ENCODE data around the gene ABCC2.

ABCC2 gene

GRCh38 chr10:99770408-99771045 is 11.9 kb upstream of the ABCC2 start:
- DNase-seq (ENCODE audit: low read depth): no peak

- no peak for DNase-seq (ENCODE audit: low read depth)
Observed at GRCh38 chr10:99775850-99776249, 6.6 kb upstream of the ABCC2 start.

DNA sequence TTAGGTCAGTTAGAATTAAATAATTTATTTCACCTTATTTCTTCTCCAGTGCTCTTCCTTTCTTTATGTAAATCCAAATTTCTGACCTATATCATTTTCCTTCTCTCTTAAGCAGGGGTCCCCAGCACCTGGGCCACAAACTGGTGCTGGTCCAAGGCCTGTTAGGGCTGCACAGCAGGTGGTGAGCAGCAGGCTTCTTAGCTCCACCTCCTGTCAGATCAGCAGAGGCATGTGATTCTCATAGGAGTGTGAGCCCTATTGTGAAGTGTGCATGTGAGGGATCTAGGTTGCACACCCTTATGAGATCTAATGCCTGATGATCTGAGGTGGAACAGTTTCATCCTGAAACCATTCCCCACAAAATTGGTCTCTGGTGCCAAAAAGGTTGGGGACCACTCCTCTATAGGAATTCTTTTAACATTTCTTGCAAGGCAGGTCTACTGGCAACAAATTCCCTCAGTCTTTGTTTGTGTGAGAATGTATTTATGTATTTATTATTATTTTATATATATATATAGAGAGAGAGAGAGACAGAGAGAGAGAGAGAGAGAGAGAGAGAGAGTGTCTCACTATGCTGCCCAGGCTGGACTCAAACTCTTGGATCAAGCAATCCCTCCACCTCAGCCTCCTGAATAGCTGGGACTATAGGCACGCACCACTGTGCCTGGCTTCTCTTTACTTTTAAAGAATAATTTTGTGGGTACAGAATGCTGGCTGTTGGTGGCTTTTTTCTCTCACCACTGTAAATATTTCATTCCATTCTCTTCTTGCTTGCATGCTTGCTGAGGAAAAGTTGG is 4.3 kb upstream of the ABCC2 start:
- DNase-seq (ENCODE audit: low read depth): no peak

- DNase-seq (ENCODE audit: low read depth): no peak
Observed at GRCh38 chr10:99779335-99779734, 3.1 kb upstream of the ABCC2 start.

GRCh38 chr10:99781734-99782429 is 558 bp upstream of the ABCC2 start:
- DNase-seq (ENCODE audit: low read depth): no peak

DNA sequence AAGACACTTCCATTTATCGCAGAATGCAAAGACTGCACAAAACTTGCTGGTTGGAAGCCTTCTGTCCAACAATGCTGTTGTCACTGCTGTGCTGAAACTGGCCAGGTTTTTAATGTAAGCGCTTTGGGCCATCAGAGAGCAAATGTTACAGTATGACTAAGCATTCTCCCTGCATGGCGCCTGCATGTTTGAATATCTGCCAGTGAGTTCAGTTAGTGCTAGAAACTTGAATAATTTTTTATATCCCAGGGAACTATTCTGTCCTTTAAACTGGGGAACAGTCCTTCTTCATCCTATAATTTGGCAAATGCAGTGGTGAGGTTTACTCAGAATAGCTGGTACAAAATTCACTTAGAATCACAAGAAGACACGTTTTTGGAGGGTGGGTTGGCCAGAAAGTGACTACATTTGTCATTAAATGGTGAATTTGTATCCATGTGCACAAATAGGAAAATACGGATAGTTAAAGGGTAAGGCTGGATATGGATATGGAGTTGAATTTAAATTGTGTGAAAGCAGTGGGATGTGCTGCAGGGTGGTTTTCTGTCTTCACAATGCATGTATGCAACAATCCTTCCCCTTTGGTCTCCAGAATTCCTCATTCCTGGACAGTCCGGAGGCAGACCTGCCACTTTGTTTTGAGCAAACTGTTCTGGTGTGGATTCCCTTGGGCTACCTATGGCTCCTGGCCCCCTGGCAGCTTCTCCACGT is 1.7 kb downstream of the ABCC2 start:
- no peak for DNase-seq (ENCODE audit: low read depth)

- DNase-seq (ENCODE audit: low read depth): no peak
Observed at GRCh38 chr10:99784727-99785441, 2.4 kb downstream of the ABCC2 start.

DNA sequence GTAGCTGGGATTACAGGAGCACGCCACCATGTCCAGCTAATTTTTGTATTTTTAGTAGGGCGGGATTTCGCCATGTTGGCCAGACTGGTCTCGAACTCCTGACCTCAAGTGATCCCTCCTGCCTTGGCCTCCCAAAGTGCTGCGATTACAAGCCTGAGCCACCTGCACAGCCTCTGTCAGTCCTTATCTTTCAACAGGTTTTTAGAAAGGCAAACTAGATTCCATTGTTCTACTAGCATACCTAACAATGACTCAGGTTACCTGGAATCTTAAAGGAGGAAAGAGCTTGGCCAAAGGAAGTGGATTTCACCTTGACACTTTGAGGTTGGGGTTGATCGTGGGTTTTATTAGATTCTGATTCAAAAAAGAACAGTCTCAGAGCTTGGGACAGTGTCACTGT is 3.2 kb downstream of the ABCC2 start:
- DNase-seq (ENCODE audit: low read depth): no peak

DNA sequence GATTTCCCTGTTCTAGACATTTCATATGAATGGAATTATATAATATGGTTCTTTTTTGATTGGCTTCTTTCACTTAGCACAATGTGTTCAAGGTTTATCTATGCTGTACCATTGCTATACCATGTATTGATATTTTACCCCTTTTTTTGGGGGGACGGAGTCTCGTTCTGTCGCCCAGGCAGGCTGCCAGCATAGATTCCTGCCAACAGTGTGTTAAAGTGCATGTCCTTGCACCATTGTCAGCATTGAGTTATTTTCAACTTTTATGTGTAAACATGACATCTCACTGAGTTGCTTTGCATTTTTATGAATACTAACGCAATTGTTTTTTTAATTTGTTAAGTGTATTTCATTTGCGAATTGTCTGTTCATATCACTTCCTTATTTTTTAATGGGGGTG is 4.9 kb downstream of the ABCC2 start:
- no peak for DNase-seq (ENCODE audit: low read depth)

- no peak for DNase-seq (ENCODE audit: low read depth)
Observed at GRCh38 chr10:99787782-99788445, 5.5 kb downstream of the ABCC2 start.

DNA sequence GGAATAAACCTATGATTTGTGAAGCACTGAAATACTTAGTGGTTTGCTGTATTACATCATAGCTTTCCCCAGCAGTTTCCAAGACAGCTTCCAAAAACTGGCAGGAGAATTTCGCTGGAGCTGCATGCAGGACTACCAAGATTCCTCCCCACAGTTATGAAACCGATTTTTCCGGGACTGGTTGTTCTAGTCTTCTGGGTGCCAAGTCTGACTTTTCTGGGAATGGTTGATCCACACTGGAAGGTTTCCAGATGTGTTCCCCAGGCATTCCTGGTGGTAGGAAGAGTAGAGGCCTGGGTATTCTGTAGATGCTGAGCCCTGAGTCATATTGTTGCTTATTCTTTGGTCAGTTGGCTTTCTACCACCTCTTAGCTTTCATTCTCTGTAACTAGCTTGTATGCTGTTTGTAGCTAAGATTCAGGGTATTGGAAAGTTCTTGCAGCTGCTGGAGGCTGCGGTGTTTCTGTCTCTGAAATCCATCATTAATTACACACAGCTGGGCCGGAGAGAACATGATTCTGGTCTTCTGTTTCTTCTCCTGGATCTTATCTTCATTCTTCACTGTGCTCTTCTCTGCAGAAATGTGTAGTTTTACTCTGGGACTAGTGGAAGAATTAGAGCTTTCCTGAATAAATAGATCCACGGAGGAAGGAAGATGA is 6.3 kb downstream of the ABCC2 start:
- no peak for DNase-seq (ENCODE audit: low read depth)

GRCh38 chr10:99791831-99792230 is 9.4 kb downstream of the ABCC2 start:
- DNase-seq (ENCODE audit: low read depth): no peak

GRCh38 chr10:99793819-99794218 is 11.4 kb downstream of the ABCC2 start:
- DNase-seq (ENCODE audit: low read depth): no peak

- no peak for DNase-seq (ENCODE audit: low read depth)
Observed at GRCh38 chr10:99796928-99797327, 14.5 kb downstream of the ABCC2 start.

GRCh38 chr10:99798031-99798430 is 15.6 kb downstream of the ABCC2 start:
- no peak for DNase-seq (ENCODE audit: low read depth)

GRCh38 chr10:99798920-99799319 is 16.5 kb downstream of the ABCC2 start:
- DNase-seq (ENCODE audit: low read depth): no peak

GRCh38 chr10:99799613-99800012 is 17.2 kb downstream of the ABCC2 start:
- DNase-seq (ENCODE audit: low read depth): no peak

DNA sequence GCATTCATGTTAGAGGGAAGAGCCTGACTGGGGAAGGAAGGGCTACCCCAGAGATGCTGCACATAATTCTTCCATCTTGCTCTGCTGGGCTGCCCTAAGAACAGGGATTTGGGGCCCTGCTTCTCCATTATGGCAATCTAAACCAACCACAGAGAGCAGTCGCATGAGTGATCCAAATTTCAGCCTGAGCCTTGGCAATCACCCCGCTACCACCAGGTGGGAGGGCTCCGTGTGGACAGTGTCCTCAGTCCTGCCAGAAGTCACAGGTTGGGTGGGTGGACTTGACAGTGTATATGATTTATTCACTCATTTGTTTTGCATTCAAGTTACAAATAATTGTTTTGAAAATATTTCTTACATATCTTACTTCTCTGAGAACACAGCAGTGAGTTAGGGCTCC is 22.0 kb downstream of the ABCC2 start:
- no peak for DNase-seq (ENCODE audit: low read depth)

DNA sequence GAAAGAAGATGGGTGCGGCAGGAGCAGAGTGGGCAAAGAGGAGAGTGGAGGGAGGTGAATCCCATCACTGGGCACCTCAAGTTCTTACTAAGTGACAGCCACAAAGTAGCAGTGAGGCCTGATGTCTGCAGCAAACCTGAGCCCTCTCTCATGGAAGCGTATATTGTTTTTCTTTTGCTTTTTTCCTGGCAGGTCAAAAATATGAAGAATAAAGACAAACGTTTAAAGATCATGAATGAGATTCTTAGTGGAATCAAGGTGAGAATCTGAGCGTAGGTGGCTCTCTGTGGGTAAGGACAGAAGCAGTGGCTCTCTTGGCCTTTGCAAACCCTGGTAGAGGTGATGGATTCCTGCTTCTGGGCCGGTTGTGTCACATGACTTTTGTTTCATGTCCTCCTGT is 22.8 kb downstream of the ABCC2 start:
- no peak for DNase-seq (ENCODE audit: low read depth)

DNA sequence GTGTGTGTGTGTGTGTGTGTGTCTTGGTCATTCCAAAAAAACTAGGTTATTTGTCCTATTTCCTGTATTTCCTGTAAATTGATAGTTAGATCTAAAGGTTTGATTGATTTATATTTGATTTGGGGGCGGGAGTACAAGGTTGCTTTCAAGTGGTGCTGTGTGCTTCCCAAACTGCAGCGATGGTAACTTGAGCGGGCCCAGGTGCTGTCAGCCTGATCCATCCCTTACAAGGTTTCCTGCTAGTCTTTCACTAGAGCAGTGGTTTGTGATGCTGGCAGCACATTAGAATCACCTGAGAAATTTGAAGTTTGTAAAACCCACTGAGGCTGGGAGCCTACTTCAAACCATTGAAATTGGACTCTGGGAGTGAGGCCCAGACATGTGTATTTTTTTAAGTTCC is 23.7 kb downstream of the ABCC2 start:
- no peak for DNase-seq (ENCODE audit: low read depth)

DNA sequence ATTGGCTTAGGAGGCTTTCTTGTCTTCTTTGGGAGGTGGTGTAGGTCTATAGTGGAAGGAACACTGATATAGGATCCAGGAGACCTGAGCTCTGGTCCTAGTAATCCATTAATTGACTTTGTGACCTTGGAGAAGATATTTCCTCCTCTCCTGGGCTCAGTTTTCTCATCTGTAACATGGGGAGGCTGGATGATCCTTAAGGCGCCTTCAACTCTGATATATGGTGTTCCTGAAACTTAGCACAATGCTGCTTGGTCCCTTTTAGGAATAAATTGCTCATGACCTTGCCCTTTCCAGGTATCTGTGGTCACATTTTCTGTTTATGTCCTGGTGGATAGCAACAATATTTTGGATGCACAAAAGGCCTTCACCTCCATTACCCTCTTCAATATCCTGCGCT is 25.3 kb downstream of the ABCC2 start:
- DNase-seq (ENCODE audit: low read depth): no peak
